Common myeloid progenitor, CD34-positive (primary cell): ENCODE results near the gene PICK1.
"Not testable (repeated sequence)": the region's sequence is repeated elsewhere in the genome, so short reads cannot be mapped to it uniquely, and the experiment has no call there.

Experiments used
- CTCF ChIA-PET: fragments of 350-600 bp; sonication (Branson Sonifier 250); formaldehyde crosslinking; loops from one replicate; lab custom pipeline; 2021; ENCODE audit warnings: antibody characterized with exemption; lab: Charles Lee
- POLR2A ChIA-PET: fragments of 350-600 bp; sonication (Branson Sonifier 250); formaldehyde crosslinking; loops from one replicate; lab custom pipeline; 2021; ENCODE audit warnings: antibody characterized with exemption; lab: Charles Lee
- DNase-seq, 3 donors: peaks; one replicate each; pipeline versions ENCODE4 v3.0.0 to v3.0.0-alpha.2; 2013
- H3K27ac ChIP-seq, 2 experiments: 1 replicate in 1 of 2; 2 replicates in 1 of 2; pipeline ENCODE4 v1.7.0; 2013; ENCODE audit warnings: inconsistent platforms in 2 of 2, low read length in 2 of 2, mild to moderate bottlenecking in 2 of 2, low read depth in 1 of 2, moderate library complexity in 1 of 2; ENCODE audit not compliant: severe bottlenecking in 2 of 2, insufficient read depth in 1 of 2, poor library complexity in 1 of 2
- H3K27me3 ChIP-seq, 5 experiments: replicated peaks in 2 of 5; 1 replicate in 3 of 5; 2 replicates in 2 of 5; pipeline versions ENCODE4 v1.6.1 to v1.7.0; 2013; ENCODE audit warnings: low read length in 4 of 5, mild to moderate bottlenecking in 2 of 5, moderate library complexity in 2 of 5, inconsistent platforms in 1 of 5; ENCODE audit not compliant: insufficient read depth in 5 of 5, control insufficient read depth in 4 of 5
- H3K36me3 ChIP-seq, 4 experiments: 1 replicate in 2 of 4; 2 replicates in 2 of 4; pipeline versions ENCODE4 v1.6.1 to v1.7.0; 2013; ENCODE audit warnings: low read length in 3 of 4, control low read depth in 1 of 4, mild to moderate bottlenecking in 1 of 4; ENCODE audit not compliant: control insufficient read depth in 4 of 4, insufficient read depth in 4 of 4
- H3K4me1 ChIP-seq, 4 experiments: 1 replicate in 3 of 4; 2 replicates in 1 of 4; pipeline versions ENCODE4 v1.6.1 to v1.7.1; 2013; ENCODE audit warnings: low read length in 3 of 4, mild to moderate bottlenecking in 3 of 4, control low read depth in 1 of 4, inconsistent platforms in 1 of 4, moderate library complexity in 1 of 4; ENCODE audit not compliant: control insufficient read depth in 4 of 4, insufficient read depth in 4 of 4; ENCODE audit errors: control extremely low read depth in 1 of 4
- H3K4me3 ChIP-seq, 7 experiments: 1 replicate in 4 of 7; 2 replicates in 3 of 7; pipeline versions ENCODE4 v1.5.1 to v1.7.0; 2013; ENCODE audit warnings: mild to moderate bottlenecking in 7 of 7, low read length in 6 of 7, moderate library complexity in 6 of 7, inconsistent platforms in 2 of 7, low read depth in 2 of 7, control low read depth in 1 of 7; ENCODE audit not compliant: insufficient read depth in 4 of 7, control insufficient read depth in 1 of 7; ENCODE audit errors: extremely low read depth in 1 of 7
- H3K9me3 ChIP-seq, 5 experiments: 1 replicate in 4 of 5; 2 replicates in 1 of 5; pipeline versions ENCODE4 v1.6.1 to v1.7.1; 2013; ENCODE audit warnings: low read length in 4 of 5, mild to moderate bottlenecking in 2 of 5, inconsistent platforms in 1 of 5, low read depth in 1 of 5, moderate library complexity in 1 of 5; ENCODE audit not compliant: control insufficient read depth in 4 of 5, insufficient read depth in 2 of 5; ENCODE audit errors: control extremely low read depth in 1 of 5
- WGBS: methylation state at CpG from one replicate; pipeline ENCODE4 v1.1.5; 2013; ENCODE audit not compliant: insufficient coverage; 5-methylcytosine and 5-hydroxymethylcytosine counted together

Gene PICK1

GRCh38 chr22:38114484-38115398 is 57.5 kb downstream of the PICK1 start:
- Histone ChIP-seq H3K36me3 (peaks cover 0 to 35% (median 10%) of the 10 kb centered on the region in 4 experiments), H3K27me3 (no peaks in the 10 kb centered on the region), H3K4me1 (peaks cover 0 to 3% (median 0%) of the 10 kb centered on the region in 4 experiments), H3K27ac (no peak overlapping the region), H3K4me3 (no peak overlapping the region), H3K9me3 (no peaks in the 10 kb centered on the region)
- POLR2A ChIA-PET: interaction anchor here (0.6 to 1.1 kb wide), 2 partner anchors 62 to 958 kb away, joined by 3 read pairs; no protein-coding TSS in a partner anchor
- CTCF ChIA-PET: interaction anchor here (0.6 to 5.6 kb wide), 21 partner anchors 9 to 232 kb away, joined by 3 to 44 read pairs (median 4); no protein-coding TSS in a partner anchor
- WGBS: 72% methylated on average over 28 of the region's 32 CpGs
- DNase-seq: peak; percentile 65 to 84 (median 79)

- ChIA-PET CTCF (interaction anchor here (0.9 to 5.6 kb wide), 9 partner anchors 14 to 231 kb away, joined by 3 to 44 read pairs (median 4); no protein-coding TSS in a partner anchor), POLR2A (no interaction called here)
- Histone ChIP-seq H3K36me3 (peaks cover 0 to 39% (median 10%) of the 10 kb centered on the region in 4 experiments), H3K9me3 (no peaks in the 10 kb centered on the region), H3K4me1 (peaks cover 0 to 3% (median 0%) of the 10 kb centered on the region in 4 experiments), H3K4me3 (no peak overlapping the region), H3K27me3 (no peaks in the 10 kb centered on the region), H3K27ac (no peak overlapping the region)
- 99% methylated on average over 24 of the region's 31 CpGs for WGBS
- no peak for DNase-seq
These were observed 58.4 kb downstream of the PICK1 start for GRCh38 chr22:38115423-38116205.

DNA sequence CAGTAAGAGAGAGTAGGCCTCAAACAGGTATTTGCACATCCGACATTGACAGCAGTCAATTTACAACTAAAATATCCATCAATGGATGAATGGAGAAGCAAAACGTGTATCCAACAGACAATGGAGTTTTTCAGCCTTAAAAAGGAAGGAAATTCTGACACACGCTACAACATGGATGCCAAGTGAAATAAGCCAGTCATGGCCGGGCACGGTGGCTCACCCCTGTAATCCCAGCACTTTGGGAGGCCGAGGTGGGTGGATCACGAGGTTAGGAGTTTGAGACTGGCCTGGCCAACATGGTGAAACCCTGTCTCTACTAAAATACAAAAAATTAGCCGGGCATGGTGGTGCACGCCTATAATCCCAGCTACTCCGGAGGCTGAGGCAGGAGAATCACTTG is 60.4 kb downstream of the PICK1 start:
- CTCF ChIA-PET: interaction anchor here (1.2 kb wide), 1 partner anchor 77 kb away, joined by 3 read pairs; no protein-coding TSS in a partner anchor
- H3K9me3 ChIP-seq, H3K27ac ChIP-seq, H3K4me1 ChIP-seq, POLR2A ChIA-PET, H3K27me3 ChIP-seq, DNase-seq, H3K4me3 ChIP-seq: not testable (repeated sequence)
- WGBS: 93% methylated on average over 10 of the region's 10 CpGs
- H3K36me3 ChIP-seq: peaks cover 0 to 30% (median 4%) of the 10 kb centered on the region in 4 experiments

GRCh38 chr22:38118182-38118581 is 61.0 kb downstream of the PICK1 start:
- H3K27ac ChIP-seq: no peak overlapping the region
- whole genome bisulfite sequencing: 83% methylated on average over 3 of the region's 3 CpGs
- H3K4me3 ChIP-seq: no peak overlapping the region
- no peaks in the 10 kb centered on the region for H3K9me3 ChIP-seq
- ChIA-PET POLR2A (no interaction called here), CTCF (interaction anchor here (1.2 kb wide), 1 partner anchor 77 kb away, joined by 3 read pairs; no protein-coding TSS in a partner anchor)
- H3K4me1 ChIP-seq: peaks cover 0 to 3% (median 0%) of the 10 kb centered on the region in 4 experiments
- no peak for DNase-seq
- H3K36me3 ChIP-seq: peaks cover 0 to 26% (median 4%) of the 10 kb centered on the region in 4 experiments
- H3K27me3 ChIP-seq: no peaks in the 10 kb centered on the region

- POLR2A ChIA-PET, H3K27me3 ChIP-seq, H3K4me1 ChIP-seq, DNase-seq, H3K4me3 ChIP-seq, H3K27ac ChIP-seq, H3K9me3 ChIP-seq: not testable (repeated sequence)
- 100% methylated on average over 1 of the region's 2 CpGs for WGBS
- H3K36me3 ChIP-seq: peaks cover 0 to 22% (median 2%) of the 10 kb centered on the region in 4 experiments
- CTCF ChIA-PET: interaction anchor here (1.2 kb wide), 1 partner anchor 76 kb away, joined by 3 read pairs; no protein-coding TSS in a partner anchor
These were observed 61.5 kb downstream of the PICK1 start for GRCh38 chr22:38118747-38119146.

- no peak overlapping the region for H3K4me3 ChIP-seq
- no peaks in the 10 kb centered on the region for H3K4me1 ChIP-seq
- 94% methylated on average over 26 of the region's 28 CpGs for WGBS
- no peaks in the 10 kb centered on the region for H3K27me3 ChIP-seq
- peaks cover 0 to 25% (median 0%) of the 10 kb centered on the region in 4 experiments for H3K36me3 ChIP-seq
- ChIA-PET CTCF (no interaction called here), POLR2A (no interaction called here)
- DNase-seq: no peak
- H3K9me3 ChIP-seq: no peaks in the 10 kb centered on the region
- H3K27ac ChIP-seq: no peak overlapping the region
These were observed 63.3 kb downstream of the PICK1 start for GRCh38 chr22:38120359-38121110.
